Neuronal stem cell (in vitro differentiated cells): ENCODE results near the gene FUBP3.
"Not testable (repeated sequence)": the region's sequence is repeated elsewhere in the genome, so short reads cannot be mapped to it uniquely, and the experiment has no call there.

Experiments used
- DNase-seq: peaks from one replicate; pipeline ENCODE4 v3.0.0-alpha.2; 2013; ENCODE audit warnings: low spot score
- H2AFZ ChIP-seq: one replicate; pipeline ENCODE4 v1.6.1; 2013; ENCODE audit warnings: mild to moderate bottlenecking, low read length, inconsistent platforms
- H2AK5ac ChIP-seq: 2 replicates; pipeline ENCODE4 v1.6.1; 2013; ENCODE audit warnings: low read depth, mild to moderate bottlenecking, inconsistent platforms, low read length, moderate library complexity, mixed read lengths
- H2BK120ac ChIP-seq: 2 replicates; pipeline ENCODE4 v1.6.1; 2013; ENCODE audit warnings: low read depth, mild to moderate bottlenecking, inconsistent platforms, low read length, moderate library complexity, mixed read lengths
- H2BK12ac ChIP-seq: one replicate; pipeline ENCODE4 v1.6.1; 2013; ENCODE audit warnings: low read length, inconsistent platforms
- H2BK15ac ChIP-seq: 2 replicates; pipeline ENCODE4 v1.6.1; 2013; ENCODE audit warnings: mild to moderate bottlenecking, low read length, inconsistent platforms, mixed read lengths
- H2BK5ac ChIP-seq: one replicate; pipeline ENCODE4 v1.6.1; 2013; ENCODE audit warnings: inconsistent platforms, mild to moderate bottlenecking, low read length, moderate library complexity
- H3K14ac ChIP-seq: one replicate; pipeline ENCODE4 v1.6.1; 2013; ENCODE audit warnings: low read length, inconsistent platforms
- H3K18ac ChIP-seq: 2 replicates; pipeline ENCODE4 v1.6.1; 2013; ENCODE audit warnings: low read length, inconsistent platforms
- H3K23ac ChIP-seq: 2 replicates; pipeline ENCODE4 v1.6.1; 2013; ENCODE audit warnings: low read depth, mild to moderate bottlenecking, mixed read lengths, low read length, inconsistent platforms; ENCODE audit not compliant: poor library complexity
- H3K27ac ChIP-seq: replicated peaks from 3 replicates; pipeline ENCODE4 v1.5.1; 2013; ENCODE audit warnings: low read length, inconsistent platforms
- H3K27me3 ChIP-seq, 3 experiments: 2 replicates each; pipeline ENCODE4 v1.6.1; 2013; ENCODE audit warnings: low read length in 3 of 3, mild to moderate bottlenecking in 2 of 3, inconsistent platforms in 1 of 3, low read depth in 1 of 3, mixed read lengths in 1 of 3, moderate library complexity in 1 of 3; ENCODE audit not compliant: control insufficient read depth in 3 of 3, insufficient read depth in 3 of 3
- H3K36me3 ChIP-seq, 2 donors: replicated peaks in 1 of 2; 2 replicates each; pipeline ENCODE4 v1.6.1; 2013; ENCODE audit warnings: low read length in 2 of 2; ENCODE audit not compliant: control insufficient read depth in 2 of 2, insufficient read depth in 2 of 2
- H3K4ac ChIP-seq: 2 replicates; pipeline ENCODE4 v1.6.1; 2013; ENCODE audit warnings: inconsistent platforms, mild to moderate bottlenecking, low read length, moderate library complexity
- H3K4me1 ChIP-seq, 2 donors: 1 replicate in 1 of 2; 2 replicates in 1 of 2; pipeline ENCODE4 v1.6.1; 2013; ENCODE audit warnings: low read length in 2 of 2, low read depth in 1 of 2; ENCODE audit not compliant: control insufficient read depth in 2 of 2, insufficient read depth in 1 of 2
- H3K4me2 ChIP-seq: one replicate; pipeline ENCODE4 v1.6.1; 2013; ENCODE audit warnings: mild to moderate bottlenecking, low read length, inconsistent platforms; ENCODE audit not compliant: insufficient read depth, poor library complexity, severe bottlenecking
- H3K4me3 ChIP-seq, 2 donors: 2 replicates each; pipeline ENCODE4 v1.5.1; 2013; ENCODE audit warnings: low read length in 2 of 2, mild to moderate bottlenecking in 2 of 2, inconsistent platforms in 1 of 2, moderate library complexity in 1 of 2
- H3K79me1 ChIP-seq: one replicate; pipeline ENCODE4 v1.6.1; 2013; ENCODE audit warnings: low read depth, mild to moderate bottlenecking, inconsistent platforms, low read length, moderate library complexity
- H3K9ac ChIP-seq: one replicate; pipeline ENCODE4 v1.6.1; 2013; ENCODE audit warnings: mild to moderate bottlenecking, low read depth, low read length, inconsistent platforms; ENCODE audit not compliant: poor library complexity
- H3K9me3 ChIP-seq, 2 donors: replicated peaks in 1 of 2; 2 replicates each; pipeline versions ENCODE3 to v1.6.1; 2013; ENCODE audit warnings: low read length in 2 of 2, mild to moderate bottlenecking in 2 of 2, inconsistent platforms in 1 of 2, low read depth in 1 of 2, mixed read lengths in 1 of 2, moderate library complexity in 1 of 2; ENCODE audit not compliant: control insufficient read depth in 2 of 2, insufficient read depth in 1 of 2
- H4K8ac ChIP-seq: one replicate; pipeline ENCODE4 v1.6.1; 2013; ENCODE audit warnings: low read depth, mild to moderate bottlenecking, inconsistent platforms, low read length, moderate library complexity
- H4K91ac ChIP-seq: one replicate; pipeline ENCODE4 v1.6.1; 2013; ENCODE audit warnings: low read length, low read depth, mild to moderate bottlenecking, inconsistent platforms; ENCODE audit not compliant: poor library complexity
- WGBS, 2 donors: extraction: QIAGEN DNeasy Blood & Tissue Kit; methylation state at CpG; one replicate each; pipeline ENCODE4 v1.1.7; 2013; ENCODE audit warnings: missing lambda C conversion rate in 2 of 2, mixed read lengths in 1 of 2; ENCODE audit not compliant: insufficient read length in 2 of 2, insufficient replicate concordance in 1 of 2; ENCODE audit errors: extremely low coverage in 2 of 2; 5-methylcytosine and 5-hydroxymethylcytosine counted together

The FUBP3 gene

GRCh38 chr9:130682421-130683121, 103.2 kb downstream of the FUBP3 start:
- no peaks in the 10 kb centered on the region for H3K79me1 ChIP-seq
- H3K4ac ChIP-seq, result no peak overlapping the region
- H3K9me3 ChIP-seq, result peaks cover 0 to 2% of the 10 kb centered on the region in 2 donors
- H3K4me1 ChIP-seq, result peaks cover 0 to 4% of the 10 kb centered on the region in 2 donors
- H3K36me3 ChIP-seq, result no peaks in the 10 kb centered on the region
- H3K23ac ChIP-seq, result no peak overlapping the region
- no peak overlapping the region for H3K14ac ChIP-seq
- H3K27ac ChIP-seq, result no peak overlapping the region
- H3K4me2 ChIP-seq, result peak overlapping the region; percentile 98
- DNase-seq, result no peak
- WGBS, 2 donors, result no CpG with 5 or more reads among the region's 22 CpGs
- no peak overlapping the region for H2BK15ac ChIP-seq
- H3K27me3 ChIP-seq, result peaks cover 0 to 33% (median 17%) of the 10 kb centered on the region in 3 experiments
- H4K91ac ChIP-seq, result no peak overlapping the region
- no peak overlapping the region for H2BK120ac ChIP-seq
- H2BK12ac ChIP-seq, result no peak overlapping the region
- no peak overlapping the region for H2AK5ac ChIP-seq
- H2AFZ ChIP-seq, result peak overlapping the region; percentile 94
- no peak overlapping the region for H2BK5ac ChIP-seq
- no peak overlapping the region for H4K8ac ChIP-seq
- H3K9ac ChIP-seq, result no peak overlapping the region
- no peak overlapping the region for H3K18ac ChIP-seq
- H3K4me3 ChIP-seq, result peak overlapping the region in 1 of 2 donors; percentile 89

DNA sequence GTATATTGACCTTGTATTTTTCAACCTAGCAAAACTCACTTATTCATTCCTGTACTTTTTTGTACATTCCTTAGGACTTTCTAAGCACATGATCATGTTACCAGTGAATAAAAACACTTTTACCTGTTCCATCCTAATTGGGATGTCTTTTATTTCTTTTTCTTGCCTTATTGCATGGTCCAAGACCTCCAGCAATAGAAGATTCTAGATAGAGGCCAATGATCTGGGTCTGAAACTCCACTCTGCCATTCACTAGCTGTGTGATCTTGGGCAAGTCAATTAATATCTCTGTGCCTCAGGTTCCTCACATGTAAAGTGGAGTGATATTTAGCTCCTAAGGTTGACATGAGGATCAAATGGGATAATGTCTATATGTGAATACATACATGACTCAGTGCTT, 105.7 kb downstream of the FUBP3 start:
- Histone ChIP-seq H3K79me1 (no peaks in the 10 kb centered on the region), H2BK120ac (no peak overlapping the region), H4K91ac (no peak overlapping the region), H3K4me2 (no peak overlapping the region), H2AK5ac (no peak overlapping the region), H2BK15ac (no peak overlapping the region), H3K9ac (no peak overlapping the region), H3K23ac (no peak overlapping the region), H3K4me3 (no peak overlapping the region), H3K4me1 (peaks cover 0 to 6% of the 10 kb centered on the region in 2 donors), H3K14ac (no peak overlapping the region), H2BK12ac (no peak overlapping the region), H3K9me3 (peaks cover 0 to 2% of the 10 kb centered on the region in 2 donors), H3K27me3 (peaks cover 0 to 12% (median 10%) of the 10 kb centered on the region in 3 experiments), H3K4ac (no peak overlapping the region), H3K27ac (no peak overlapping the region), H3K18ac (no peak overlapping the region), H4K8ac (no peak overlapping the region), H3K36me3 (no peaks in the 10 kb centered on the region), H2AFZ (no peak overlapping the region), H2BK5ac (no peak overlapping the region)
- no peak for DNase-seq

GRCh38 chr9:130685945-130686344, 106.6 kb downstream of the FUBP3 start:
- no CpG with 5 or more reads among the region's 11 CpGs for WGBS, 2 donors
- not testable (repeated sequence) for H3K9me3 ChIP-seq

GRCh38 chr9:130687615-130688014, 108.2 kb downstream of the FUBP3 start:
- no peak for DNase-seq
- no peak overlapping the region for H2BK12ac ChIP-seq
- no peak overlapping the region for H3K4me3 ChIP-seq
- no peak overlapping the region for H3K9ac ChIP-seq
- no peak overlapping the region for H3K18ac ChIP-seq
- no peak overlapping the region for H2AFZ ChIP-seq
- H3K36me3 ChIP-seq, result no peaks in the 10 kb centered on the region
- no peak overlapping the region for H3K4me2 ChIP-seq
- H2BK120ac ChIP-seq, result no peak overlapping the region
- H2AK5ac ChIP-seq, result no peak overlapping the region
- H2BK15ac ChIP-seq, result no peak overlapping the region
- H3K79me1 ChIP-seq, result no peaks in the 10 kb centered on the region
- H3K23ac ChIP-seq, result no peak overlapping the region
- H3K27ac ChIP-seq, result no peak overlapping the region
- WGBS, 2 donors, result no CpG with 5 or more reads among the region's 2 CpGs
- H3K27me3 ChIP-seq, result no peaks in the 10 kb centered on the region
- H3K9me3 ChIP-seq, result peaks cover 0 to 2% of the 10 kb centered on the region in 2 donors
- H2BK5ac ChIP-seq, result no peak overlapping the region
- H4K91ac ChIP-seq, result no peak overlapping the region
- no peak overlapping the region for H3K4ac ChIP-seq
- no peak overlapping the region for H4K8ac ChIP-seq
- H3K4me1 ChIP-seq, result peaks cover 0 to 2% of the 10 kb centered on the region in 2 donors
- H3K14ac ChIP-seq, result no peak overlapping the region

More at GRCh38 chr9:130685945-130686344, 106.6 kb downstream of the FUBP3 start:
- not testable (repeated sequence) for H3K27ac ChIP-seq, H3K4me3 ChIP-seq, H4K8ac ChIP-seq, H3K27me3 ChIP-seq, H2BK120ac ChIP-seq, H2AK5ac ChIP-seq, H3K4me2 ChIP-seq, H2BK15ac ChIP-seq, H3K36me3 ChIP-seq, H3K23ac ChIP-seq, H2AFZ ChIP-seq, DNase-seq, H2BK5ac ChIP-seq, H3K79me1 ChIP-seq, H3K14ac ChIP-seq, H2BK12ac ChIP-seq, H3K18ac ChIP-seq, H3K9ac ChIP-seq, H4K91ac ChIP-seq, H3K4me1 ChIP-seq, H3K4ac ChIP-seq
